Measurements from ENCODE around the gene FGR. TPM values are rescaled to one million over a fixed set of nuclear protein-coding genes. Genes with fewer than 3 reads are reported as not detected.

Gene FGR
- total and polyA plus RNA-seq, 2 of the 13 experiments (the other 11 are each of a cell fraction or from before 2014, with no cell fraction given) = not detected

DNA sequence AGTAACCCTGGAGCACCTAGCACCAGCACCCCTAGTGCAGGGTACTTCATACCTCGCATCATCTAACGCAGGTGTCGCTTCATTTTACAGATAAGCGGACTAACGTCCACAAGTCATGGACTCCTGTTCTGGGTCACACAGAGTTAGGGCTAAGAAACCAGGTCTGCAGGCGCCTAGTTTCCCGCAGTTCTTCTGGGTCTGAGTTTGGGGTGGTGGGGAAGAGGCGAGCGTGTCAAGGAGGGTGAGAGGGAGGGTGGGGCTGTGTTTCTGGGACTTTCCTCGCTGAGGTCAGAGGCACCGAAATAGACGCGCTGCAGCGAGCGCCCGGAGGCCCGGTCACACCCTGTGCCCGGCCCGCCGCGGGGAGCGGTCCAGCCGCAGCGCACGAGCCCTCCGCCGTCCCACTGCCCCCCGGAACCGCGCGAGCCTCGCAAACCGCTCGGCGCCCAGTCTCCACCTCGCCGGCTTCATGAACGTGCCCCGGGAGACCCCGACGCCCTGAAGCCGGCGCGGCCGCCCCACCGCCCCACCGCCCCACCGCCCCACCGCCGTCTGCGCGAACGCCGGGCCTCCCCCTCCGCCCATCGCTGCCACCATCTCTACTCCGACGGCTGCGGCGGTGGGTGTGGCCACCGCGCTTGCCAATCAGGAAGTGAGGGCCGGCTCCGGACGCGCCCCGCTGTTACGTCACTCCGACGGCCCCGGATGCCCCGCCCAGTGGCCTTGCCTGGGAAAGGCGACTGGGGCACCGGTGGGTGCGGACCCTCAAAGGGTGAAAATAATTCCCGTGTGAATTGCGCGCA lies 24.7 kb upstream of the FGR start (continued):
- TF ChIP-seq, protein P1, sequence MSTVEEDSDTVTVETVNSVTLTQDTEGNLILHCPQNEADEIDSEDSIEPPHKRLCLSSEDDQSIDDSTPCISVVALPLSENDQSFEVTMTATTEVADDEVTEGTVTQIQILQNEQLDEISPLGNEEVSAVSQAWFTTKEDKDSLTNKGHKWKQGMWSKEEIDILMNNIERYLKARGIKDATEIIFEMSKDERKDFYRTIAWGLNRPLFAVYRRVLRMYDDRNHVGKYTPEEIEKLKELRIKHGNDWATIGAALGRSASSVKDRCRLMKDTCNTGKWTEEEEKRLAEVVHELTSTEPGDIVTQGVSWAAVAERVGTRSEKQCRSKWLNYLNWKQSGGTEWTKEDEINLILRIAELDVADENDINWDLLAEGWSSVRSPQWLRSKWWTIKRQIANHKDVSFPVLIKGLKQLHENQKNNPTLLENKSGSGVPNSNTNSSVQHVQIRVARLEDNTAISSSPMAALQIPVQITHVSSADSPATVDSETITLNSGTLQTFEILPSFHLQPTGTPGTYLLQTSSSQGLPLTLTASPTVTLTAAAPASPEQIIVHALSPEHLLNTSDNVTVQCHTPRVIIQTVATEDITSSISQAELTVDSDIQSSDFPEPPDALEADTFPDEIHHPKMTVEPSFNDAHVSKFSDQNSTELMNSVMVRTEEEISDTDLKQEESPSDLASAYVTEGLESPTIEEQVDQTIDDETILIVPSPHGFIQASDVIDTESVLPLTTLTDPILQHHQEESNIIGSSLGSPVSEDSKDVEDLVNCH (CRISPR knock-in tag; IDR thresholded peaks at IDR 0.05) = no peak
- no peak for TF ChIP-seq TEAD3 (CRISPR knock-in tag; optimal IDR thresholded peaks at IDR 0.05; ENCODE audit: borderline replicate concordance)
- no peak for TF ChIP-seq ZNF615 (CRISPR knock-in tag; IDR thresholded peaks at IDR 0.05; ENCODE audit: borderline replicate concordance)
- TF ChIP-seq, protein P2, sequence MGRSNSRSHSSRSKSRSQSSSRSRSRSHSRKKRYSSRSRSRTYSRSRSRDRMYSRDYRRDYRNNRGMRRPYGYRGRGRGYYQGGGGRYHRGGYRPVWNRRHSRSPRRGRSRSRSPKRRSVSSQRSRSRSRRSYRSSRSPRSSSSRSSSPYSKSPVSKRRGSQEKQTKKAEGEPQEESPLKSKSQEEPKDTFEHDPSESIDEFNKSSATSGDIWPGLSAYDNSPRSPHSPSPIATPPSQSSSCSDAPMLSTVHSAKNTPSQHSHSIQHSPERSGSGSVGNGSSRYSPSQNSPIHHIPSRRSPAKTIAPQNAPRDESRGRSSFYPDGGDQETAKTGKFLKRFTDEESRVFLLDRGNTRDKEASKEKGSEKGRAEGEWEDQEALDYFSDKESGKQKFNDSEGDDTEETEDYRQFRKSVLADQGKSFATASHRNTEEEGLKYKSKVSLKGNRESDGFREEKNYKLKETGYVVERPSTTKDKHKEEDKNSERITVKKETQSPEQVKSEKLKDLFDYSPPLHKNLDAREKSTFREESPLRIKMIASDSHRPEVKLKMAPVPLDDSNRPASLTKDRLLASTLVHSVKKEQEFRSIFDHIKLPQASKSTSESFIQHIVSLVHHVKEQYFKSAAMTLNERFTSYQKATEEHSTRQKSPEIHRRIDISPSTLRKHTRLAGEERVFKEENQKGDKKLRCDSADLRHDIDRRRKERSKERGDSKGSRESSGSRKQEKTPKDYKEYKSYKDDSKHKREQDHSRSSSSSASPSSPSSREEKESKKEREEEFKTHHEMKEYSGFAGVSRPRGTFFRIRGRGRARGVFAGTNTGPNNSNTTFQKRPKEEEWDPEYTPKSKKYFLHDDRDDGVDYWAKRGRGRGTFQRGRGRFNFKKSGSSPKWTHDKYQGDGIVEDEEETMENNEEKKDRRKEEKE (IDR thresholded peaks at IDR 0.05) = no peak
- TF ChIP-seq TBX2 (CRISPR knock-in tag; IDR thresholded peaks at IDR 0.05; ENCODE audit: borderline replicate concordance) = no peak
- no peak for TF ChIP-seq RARA (CRISPR knock-in tag; IDR thresholded peaks at IDR 0.05)
- no peak for TF ChIP-seq ZBTB38 (CRISPR knock-in tag; IDR thresholded peaks at IDR 0.05)
- TF ChIP-seq, protein P3, sequence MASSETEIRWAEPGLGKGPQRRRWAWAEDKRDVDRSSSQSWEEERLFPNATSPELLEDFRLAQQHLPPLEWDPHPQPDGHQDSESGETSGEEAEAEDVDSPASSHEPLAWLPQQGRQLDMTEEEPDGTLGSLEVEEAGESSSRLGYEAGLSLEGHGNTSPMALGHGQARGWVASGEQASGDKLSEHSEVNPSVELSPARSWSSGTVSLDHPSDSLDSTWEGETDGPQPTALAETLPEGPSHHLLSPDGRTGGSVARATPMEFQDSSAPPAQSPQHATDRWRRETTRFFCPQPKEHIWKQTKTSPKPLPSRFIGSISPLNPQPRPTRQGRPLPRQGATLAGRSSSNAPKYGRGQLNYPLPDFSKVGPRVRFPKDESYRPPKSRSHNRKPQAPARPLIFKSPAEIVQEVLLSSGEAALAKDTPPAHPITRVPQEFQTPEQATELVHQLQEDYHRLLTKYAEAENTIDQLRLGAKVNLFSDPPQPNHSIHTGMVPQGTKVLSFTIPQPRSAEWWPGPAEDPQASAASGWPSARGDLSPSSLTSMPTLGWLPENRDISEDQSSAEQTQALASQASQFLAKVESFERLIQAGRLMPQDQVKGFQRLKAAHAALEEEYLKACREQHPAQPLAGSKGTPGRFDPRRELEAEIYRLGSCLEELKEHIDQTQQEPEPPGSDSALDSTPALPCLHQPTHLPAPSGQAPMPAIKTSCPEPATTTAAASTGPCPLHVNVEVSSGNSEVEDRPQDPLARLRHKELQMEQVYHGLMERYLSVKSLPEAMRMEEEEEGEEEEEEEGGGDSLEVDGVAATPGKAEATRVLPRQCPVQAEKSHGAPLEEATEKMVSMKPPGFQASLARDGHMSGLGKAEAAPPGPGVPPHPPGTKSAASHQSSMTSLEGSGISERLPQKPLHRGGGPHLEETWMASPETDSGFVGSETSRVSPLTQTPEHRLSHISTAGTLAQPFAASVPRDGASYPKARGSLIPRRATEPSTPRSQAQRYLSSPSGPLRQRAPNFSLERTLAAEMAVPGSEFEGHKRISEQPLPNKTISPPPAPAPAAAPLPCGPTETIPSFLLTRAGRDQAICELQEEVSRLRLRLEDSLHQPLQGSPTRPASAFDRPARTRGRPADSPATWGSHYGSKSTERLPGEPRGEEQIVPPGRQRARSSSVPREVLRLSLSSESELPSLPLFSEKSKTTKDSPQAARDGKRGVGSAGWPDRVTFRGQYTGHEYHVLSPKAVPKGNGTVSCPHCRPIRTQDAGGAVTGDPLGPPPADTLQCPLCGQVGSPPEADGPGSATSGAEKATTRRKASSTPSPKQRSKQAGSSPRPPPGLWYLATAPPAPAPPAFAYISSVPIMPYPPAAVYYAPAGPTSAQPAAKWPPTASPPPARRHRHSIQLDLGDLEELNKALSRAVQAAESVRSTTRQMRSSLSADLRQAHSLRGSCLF (CRISPR knock-in tag; IDR thresholded peaks at IDR 0.05; ENCODE audit: borderline replicate concordance) = no peak
- no peak for TF ChIP-seq KLF11 (CRISPR knock-in tag; IDR thresholded peaks at IDR 0.05)
- TF ChIP-seq GATAD1 (CRISPR knock-in tag; IDR thresholded peaks at IDR 0.05) = no peak
- peak; percentile 44 for TF ChIP-seq HNRNPLL (IDR thresholded peaks at IDR 0.05; ENCODE audit: low read depth, low read length, poor library complexity, severe bottlenecking)
- TF ChIP-seq JUN (CRISPR knock-in tag; IDR thresholded peaks at IDR 0.05) = no peak
- no peak for TF ChIP-seq NRL (CRISPR knock-in tag; IDR thresholded peaks at IDR 0.05; ENCODE audit: borderline replicate concordance)
- TF ChIP-seq HES4 (CRISPR knock-in tag; IDR thresholded peaks at IDR 0.05; ENCODE audit: borderline replicate concordance) = no peak
- no peak for TF ChIP-seq HNF4G (IDR thresholded peaks at IDR 0.05; ENCODE audit: borderline replicate concordance, low read depth, low read length)
- TF ChIP-seq HNF4G (CRISPR knock-in tag; IDR thresholded peaks at IDR 0.05; ENCODE audit: borderline replicate concordance, low read depth) = no peak
- TF ChIP-seq, protein P4, sequence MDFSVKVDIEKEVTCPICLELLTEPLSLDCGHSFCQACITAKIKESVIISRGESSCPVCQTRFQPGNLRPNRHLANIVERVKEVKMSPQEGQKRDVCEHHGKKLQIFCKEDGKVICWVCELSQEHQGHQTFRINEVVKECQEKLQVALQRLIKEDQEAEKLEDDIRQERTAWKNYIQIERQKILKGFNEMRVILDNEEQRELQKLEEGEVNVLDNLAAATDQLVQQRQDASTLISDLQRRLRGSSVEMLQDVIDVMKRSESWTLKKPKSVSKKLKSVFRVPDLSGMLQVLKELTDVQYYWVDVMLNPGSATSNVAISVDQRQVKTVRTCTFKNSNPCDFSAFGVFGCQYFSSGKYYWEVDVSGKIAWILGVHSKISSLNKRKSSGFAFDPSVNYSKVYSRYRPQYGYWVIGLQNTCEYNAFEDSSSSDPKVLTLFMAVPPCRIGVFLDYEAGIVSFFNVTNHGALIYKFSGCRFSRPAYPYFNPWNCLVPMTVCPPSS (IDR thresholded peaks at IDR 0.05) = no peak
- TF ChIP-seq ZNF446 (CRISPR knock-in tag; IDR thresholded peaks at IDR 0.05) = no peak
- TF ChIP-seq HMGA1 (CRISPR knock-in tag; conservative IDR thresholded peaks at IDR 0.05) = no peak
